Kidney capillary endothelial cell (primary cell): ENCODE data around the gene ATXN7.
A peak's percentile ranks its signal among the peaks of the same experiment; 100 is the strongest.

Source experiments
- DNase-seq: peaks from one replicate; pipeline ENCODE4 v3.0.0-alpha.2; 2018; ENCODE audit warnings: low spot score

The ATXN7 gene

GRCh38 chr3:63864008-63864964, 619 bp downstream of the ATXN7 start:
- DNase-seq = no peak

- DNase-seq = peak; percentile 22
These were observed 1.3 kb downstream of the ATXN7 start for GRCh38 chr3:63864965-63865327.

- DNase-seq = no peak
These were observed 3.6 kb downstream of the ATXN7 start for GRCh38 chr3:63867225-63867624.

GRCh38 chr3:63869940-63870614, 6.4 kb downstream of the ATXN7 start:
- DNase-seq = no peak

- no peak for DNase-seq
These were observed 6.9 kb downstream of the ATXN7 start for GRCh38 chr3:63870615-63871005.

GRCh38 chr3:63872135-63872924, 8.7 kb downstream of the ATXN7 start:
- no peak for DNase-seq

DNA sequence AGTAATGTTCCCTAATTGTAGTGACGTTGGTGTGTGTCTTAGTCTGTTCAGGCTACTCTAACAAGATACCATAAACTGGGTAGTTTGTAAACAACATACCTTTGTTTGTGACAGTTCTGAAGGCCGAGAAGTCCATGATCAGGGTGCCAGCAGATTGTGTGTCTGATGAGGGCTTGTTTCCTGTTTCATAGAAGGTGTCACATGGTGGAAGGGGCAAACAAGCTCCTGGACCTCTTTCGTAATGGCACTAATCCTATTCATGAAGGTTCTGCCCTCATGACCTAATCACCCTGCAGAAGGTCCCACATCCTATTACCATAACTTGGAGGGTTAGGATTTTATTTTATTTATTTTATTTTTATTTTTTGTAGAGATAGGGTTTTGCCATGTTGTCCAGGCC, 11.1 kb downstream of the ATXN7 start:
- no peak for DNase-seq

DNA sequence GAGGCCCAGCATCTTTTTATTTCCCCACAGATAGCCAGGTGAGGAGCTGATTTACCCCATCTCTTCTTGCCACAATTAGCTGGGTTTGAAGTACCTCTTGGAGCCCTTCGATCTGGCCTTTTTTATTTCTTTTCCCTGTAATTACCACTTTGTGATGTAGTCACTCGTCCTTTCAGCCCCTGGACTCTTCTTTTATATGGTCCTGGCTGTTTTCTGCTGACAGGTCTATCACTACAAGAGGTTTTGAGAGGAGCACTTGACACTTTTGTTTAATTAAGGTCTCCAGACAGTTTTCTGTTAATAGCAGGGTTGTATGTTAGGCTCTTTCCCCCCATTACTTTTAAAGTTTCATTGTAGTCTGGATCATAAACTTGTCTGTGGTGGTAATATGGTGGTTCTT, 11.8 kb downstream of the ATXN7 start:
- DNase-seq = no peak

DNA sequence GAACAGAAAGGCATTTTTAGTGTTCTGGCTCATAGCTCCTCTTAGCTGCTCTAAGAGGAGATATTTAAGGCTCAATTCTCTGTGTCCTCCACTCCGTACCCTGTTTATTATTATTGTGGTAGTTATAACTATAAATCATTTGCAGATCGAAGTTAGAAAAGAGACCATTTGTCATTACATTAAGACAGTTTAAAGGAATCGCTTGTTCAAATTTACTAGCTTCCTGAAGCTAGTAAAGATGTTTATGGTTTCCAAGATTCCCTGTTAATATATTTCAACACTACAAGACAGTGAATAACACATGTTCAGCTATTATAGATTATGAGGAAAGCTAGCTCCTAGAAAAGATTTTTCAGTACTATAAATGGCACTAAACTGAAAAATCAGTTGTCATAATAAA, 12.6 kb downstream of the ATXN7 start:
- DNase-seq = no peak

GRCh38 chr3:63877737-63878393, 14.2 kb downstream of the ATXN7 start:
- DNase-seq = no peak

DNA sequence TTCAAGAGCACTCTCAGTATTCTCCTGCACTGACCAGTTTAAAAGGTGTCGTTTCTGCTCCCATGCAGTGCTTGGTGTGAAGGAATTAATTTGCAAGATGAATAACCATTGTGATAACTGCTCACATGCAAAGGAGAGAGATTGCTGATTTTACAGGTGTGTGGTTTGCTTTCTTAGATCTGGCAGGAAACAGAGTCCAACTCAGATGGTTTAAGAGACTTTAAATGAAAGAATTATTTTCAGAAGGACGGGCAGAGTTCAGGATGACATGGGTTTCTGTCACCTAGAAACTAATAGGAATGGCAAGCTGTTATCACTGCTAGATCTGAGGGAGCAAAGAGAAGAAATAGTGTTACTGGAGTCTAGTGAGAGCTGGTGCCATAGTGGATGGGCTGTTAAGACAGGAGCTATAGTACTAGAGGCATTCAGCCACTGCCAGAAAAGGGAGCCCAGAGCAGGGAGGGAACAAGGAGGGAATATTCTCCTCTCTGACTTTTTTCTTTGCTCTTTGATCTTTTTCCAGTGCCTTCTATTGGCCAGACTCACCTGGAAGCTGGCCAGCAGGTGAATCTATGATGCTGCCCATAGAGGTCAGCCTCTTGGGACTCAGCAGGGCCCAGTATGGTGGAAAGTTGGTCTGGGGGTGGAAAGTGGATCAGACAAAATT, 14.9 kb downstream of the ATXN7 start:
- DNase-seq = no peak

DNA sequence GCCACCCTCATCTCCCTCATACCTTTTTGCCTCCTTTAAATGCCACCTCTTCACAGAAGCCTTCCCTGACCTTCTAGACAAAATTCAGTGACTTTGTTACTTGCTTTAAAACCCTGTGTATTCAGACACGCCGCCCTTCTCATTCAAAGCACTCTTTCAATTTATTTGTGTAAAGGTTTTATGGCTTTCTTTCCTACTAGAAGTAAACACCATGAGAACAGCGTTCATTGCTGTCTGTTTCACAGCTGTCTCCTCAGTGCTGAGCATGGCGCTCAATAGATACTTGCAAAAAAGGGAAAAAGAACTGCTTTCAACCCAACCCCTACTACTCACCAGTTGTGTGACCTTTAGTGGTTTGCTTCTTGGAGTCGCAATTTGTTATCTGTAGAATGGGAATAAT, 17.0 kb downstream of the ATXN7 start:
- DNase-seq = no peak

- DNase-seq = no peak
These were observed 23.2 kb downstream of the ATXN7 start for GRCh38 chr3:63886858-63887257.

- DNase-seq = no peak
These were observed 27.9 kb downstream of the ATXN7 start for GRCh38 chr3:63891518-63891917.

DNA sequence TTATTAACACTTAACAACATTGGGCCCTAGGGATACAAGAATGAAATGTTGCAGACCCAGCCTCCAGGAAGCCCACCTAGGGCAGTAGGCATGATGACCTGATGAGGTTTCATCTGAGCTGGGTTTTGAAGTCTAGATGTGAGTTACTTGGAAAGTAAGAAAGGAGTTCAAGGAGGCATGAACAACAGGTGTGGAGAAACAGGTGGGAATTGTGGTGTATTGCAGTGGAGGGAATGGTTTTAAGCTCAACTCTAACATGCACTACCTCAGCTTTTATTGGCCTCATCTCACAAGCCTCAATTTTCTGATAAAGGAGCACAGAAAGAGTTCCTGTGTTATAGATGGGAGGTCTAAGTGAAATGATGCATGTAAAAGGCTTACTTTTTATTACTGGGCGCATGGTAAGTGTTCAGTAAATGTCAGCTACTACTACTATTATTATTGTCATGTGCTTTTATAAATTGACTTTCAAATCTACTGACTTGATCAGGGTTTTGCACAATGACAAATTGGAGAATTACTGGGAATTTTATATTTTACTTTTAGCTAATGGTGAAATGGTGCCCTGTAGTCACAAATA, 29.2 kb downstream of the ATXN7 start:
- DNase-seq = no peak

GRCh38 chr3:63895422-63896189, 31.9 kb downstream of the ATXN7 start:
- DNase-seq = no peak

GRCh38 chr3:63896332-63897030, 32.8 kb downstream of the ATXN7 start:
- no peak for DNase-seq

- DNase-seq = no peak
These were observed 36.3 kb downstream of the ATXN7 start for GRCh38 chr3:63900010-63900409.

DNA sequence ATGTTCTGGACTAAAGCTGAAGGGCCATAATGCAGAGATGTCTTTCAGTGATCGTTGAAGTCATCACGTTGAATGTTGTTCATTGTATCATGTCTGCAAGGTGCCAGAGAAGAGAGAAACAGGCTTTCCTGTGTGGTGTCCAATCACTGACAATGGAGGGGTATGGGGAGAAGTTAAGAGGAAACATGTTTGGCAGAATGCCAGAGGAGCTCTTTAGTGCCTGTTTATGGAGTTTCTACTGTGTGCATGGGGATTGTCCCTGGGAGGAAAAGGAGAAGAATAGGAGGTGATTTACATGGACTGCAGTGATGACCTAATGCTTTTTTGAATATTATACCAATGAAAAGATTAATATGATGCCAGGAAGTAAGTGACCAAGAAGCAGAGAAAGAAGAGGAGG, 36.8 kb downstream of the ATXN7 start:
- peak; percentile 66 for DNase-seq
